ENCODE data around the gene OR8B2.
"Not testable (repeated sequence)": the region's sequence is repeated elsewhere in the genome, so short reads cannot be mapped to it uniquely, and the experiment has no call there.

OR8B2 gene, protein sequence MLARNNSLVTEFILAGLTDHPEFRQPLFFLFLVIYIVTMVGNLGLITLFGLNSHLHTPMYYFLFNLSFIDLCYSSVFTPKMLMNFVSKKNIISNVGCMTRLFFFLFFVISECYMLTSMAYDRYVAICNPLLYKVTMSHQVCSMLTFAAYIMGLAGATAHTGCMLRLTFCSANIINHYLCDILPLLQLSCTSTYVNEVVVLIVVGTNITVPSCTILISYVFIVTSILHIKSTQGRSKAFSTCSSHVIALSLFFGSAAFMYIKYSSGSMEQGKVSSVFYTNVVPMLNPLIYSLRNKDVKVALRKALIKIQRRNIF

DNA sequence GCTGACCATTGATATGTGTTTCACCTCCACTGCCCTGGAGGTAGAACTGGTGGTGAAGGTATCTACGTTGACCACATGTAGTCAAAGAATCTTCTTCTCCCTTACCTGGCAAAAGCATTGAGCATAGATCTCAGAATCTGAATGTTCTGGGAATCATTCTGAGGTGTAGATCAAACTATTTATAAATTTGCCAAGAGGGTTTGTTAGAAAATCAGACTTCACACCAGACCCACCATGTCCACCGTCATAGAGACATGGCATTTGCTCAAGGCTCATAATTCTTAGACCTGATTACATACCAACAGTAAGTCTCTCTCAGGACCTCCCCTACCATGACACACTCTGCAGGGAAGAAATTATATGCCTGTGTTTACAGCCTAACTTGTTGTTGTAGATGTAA lies at the start of gene OR8B2:
OR8B2 (minus strand) TSS at position 101 of the 400 bp plus-strand sequence. CDS start 1,156 bp downstream, outside the sequence.
- no peak for DNase-seq

- DNase-seq = no peak
Measured at GRCh38 chr11:124429599-124429998, 45.3 kb upstream of the OR8B2 start.

- no peak for DNase-seq
Measured at GRCh38 chr11:124424384-124424921, 40.2 kb upstream of the OR8B2 start, which contains the start of gene OR8B4. Gene OR8B4, minus strand, starts transcription at chr11:124424871. Its CDS starts 0 bp downstream, at chr11:124424871.

- no peak for DNase-seq
Measured at GRCh38 chr11:124421043-124421442, 36.7 kb upstream of the OR8B2 start.

DNA sequence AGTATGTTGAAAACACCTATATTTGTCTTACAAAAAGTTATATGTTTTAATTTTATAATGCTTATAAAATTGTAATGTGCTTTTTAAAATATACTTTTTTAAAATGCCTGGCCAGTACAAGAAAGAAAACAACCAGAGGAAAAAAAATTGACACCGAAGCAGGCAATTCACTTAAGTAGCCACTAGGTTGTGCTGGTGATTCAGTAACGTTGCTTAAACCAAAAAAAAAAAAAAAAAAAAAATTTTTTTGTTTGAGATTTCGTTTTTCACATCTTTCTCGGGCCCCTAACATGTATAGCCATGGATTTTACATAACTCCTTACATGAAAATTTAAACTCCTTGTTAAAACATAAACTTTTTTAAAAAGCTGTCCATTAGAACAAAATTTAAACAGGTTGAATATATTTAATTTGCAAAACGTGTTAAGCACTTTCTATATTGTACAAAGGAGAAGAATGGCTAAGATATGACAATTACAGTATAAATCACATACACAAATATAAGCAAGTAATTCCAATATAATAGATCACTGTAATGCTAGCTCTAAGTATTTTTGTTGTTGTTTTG lies 31.1 kb upstream of the OR8B2 start:
- peak; percentile 63 for DNase-seq

- DNase-seq = no peak
Measured at GRCh38 chr11:124409906-124410305, 25.6 kb upstream of the OR8B2 start.

GRCh38 chr11:124405581-124405980 lies 21.3 kb upstream of the OR8B2 start:
- DNase-seq = no peak

DNA sequence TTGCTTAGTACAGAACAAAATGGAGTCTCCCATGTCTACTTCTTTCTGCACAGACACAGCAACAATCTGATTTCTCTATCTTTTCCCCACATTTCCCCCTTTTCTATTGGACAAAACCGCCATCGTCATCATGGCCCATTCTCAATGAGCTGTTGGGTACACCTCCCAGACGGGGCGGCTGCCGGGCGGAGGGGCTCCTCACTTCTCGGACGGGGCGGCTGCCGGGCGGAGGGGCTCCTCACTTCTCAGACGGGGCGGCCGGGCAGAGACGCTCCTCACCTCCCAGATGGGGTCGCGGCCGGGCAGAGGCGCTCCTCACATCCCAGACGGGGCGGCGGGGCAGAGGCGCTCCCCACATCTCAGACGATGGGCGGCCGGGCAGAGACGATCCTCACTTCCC lies 18.9 kb upstream of the OR8B2 start:
- not testable (repeated sequence) for DNase-seq

DNA sequence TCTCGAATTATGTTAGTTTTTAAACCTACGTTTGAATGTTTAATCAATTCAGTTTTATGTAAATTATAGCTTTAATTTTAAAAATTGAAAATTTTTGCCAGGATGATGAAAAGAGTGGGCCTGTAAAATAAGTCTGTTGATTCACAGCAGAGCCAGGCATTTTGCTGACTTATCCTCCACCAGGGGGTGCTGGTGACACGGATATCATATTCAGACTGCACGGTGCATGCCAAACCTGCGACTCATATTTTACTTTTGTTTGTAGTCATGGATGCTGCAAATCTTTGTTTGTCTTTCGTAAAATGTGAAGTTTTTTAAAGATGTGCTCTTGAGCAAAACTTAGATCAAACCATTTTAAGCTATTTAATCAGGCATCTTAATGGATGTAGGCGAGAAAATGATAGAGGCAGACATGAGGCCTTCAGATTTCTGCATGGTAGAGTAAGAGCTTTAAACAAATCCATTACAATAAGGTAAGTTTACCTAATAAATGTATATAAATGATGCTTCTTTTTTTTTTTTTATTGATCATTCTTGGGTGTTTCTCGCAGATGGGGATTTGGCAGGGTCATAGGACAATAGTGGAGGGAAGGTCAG lies 18.1 kb upstream of the OR8B2 start:
- peak; percentile 75 for DNase-seq

- no peak for DNase-seq
Measured at GRCh38 chr11:124398924-124399323, 14.6 kb upstream of the OR8B2 start, which contains the start of gene OR8B3. Gene OR8B3, minus strand, starts transcription at chr11:124399024. Its CDS starts 1,673 bp downstream, at chr11:124397351.

- not testable (repeated sequence) for DNase-seq
Measured at GRCh38 chr11:124396847-124397246, 12.5 kb upstream of the OR8B2 start.

GRCh38 chr11:124394408-124394807 lies 10.1 kb upstream of the OR8B2 start:
- DNase-seq = no peak

DNA sequence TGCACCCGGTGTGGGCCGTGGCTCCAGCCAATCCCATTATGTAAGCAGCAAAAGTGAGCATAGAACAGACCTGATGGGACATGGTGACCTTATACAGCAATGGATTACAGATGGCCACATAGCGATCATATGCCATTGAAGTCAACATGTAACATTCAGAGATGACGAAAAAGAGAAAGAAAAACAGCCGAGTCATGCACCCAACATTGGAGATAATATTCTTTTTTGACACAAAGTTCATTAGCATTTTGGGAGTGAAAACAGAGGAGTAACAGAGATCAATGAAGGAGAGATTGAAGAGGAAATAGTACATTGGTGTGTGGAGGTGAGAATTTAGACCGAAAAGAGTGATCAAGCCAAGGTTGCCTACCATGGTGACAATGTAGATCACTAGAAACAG lies 1.4 kb downstream of the OR8B2 start:
- DNase-seq = not testable (repeated sequence)

DNA sequence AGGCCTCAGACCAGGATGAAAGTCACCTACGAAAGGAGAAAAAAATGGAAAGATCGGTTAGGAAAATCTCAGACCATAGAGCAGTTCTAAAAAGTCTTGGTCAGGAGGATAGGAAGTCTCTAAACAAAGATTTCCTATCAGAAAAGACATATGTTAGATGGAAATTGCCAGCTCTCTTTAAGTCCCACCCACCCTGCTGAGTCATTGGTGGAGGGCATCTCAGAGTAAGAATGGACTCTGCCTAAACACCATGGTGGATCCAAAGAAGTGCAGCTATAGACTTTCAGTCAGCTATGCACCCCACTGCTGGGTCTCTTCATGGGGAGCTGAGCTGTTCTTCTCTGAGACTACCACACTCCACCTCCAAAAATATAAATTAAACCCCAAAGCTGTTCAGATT lies 3.7 kb downstream of the OR8B2 start:
- DNase-seq = no peak

- DNase-seq = no peak
Measured at GRCh38 chr11:124376280-124376679, 8.0 kb downstream of the OR8B2 start.

- DNase-seq = no peak
Measured at GRCh38 chr11:124359566-124359965, 24.7 kb downstream of the OR8B2 start.

DNA sequence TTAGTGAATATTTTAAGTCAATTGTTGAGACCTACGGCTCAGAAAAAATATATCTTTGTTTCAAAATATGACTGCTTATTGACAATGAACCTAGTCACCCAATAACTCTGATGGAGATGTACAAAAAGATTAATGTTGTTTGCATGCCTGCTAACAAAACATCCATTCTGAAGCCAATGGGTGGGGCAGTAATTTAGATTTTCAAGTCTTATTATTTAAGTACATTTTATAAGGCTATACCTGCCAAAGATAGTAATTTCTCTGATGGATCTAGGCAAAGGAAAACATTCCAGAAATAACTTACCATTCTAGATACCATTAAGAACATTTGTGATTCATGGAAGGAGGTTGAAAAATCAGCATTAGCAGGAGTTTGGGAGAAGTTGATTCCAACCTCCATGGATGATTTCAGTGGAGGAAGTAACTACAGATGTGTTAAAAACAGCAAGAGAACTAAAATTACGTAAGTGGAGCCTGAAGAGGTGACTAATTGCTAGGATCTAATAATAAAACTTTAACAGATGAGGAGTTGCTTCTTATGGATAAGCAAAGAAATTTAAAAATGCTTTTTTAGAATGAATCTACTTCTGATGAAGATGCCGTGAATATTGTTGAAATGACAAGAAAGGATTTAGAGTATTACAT lies 37.9 kb downstream of the OR8B2 start:
- DNase-seq = no peak

DNA sequence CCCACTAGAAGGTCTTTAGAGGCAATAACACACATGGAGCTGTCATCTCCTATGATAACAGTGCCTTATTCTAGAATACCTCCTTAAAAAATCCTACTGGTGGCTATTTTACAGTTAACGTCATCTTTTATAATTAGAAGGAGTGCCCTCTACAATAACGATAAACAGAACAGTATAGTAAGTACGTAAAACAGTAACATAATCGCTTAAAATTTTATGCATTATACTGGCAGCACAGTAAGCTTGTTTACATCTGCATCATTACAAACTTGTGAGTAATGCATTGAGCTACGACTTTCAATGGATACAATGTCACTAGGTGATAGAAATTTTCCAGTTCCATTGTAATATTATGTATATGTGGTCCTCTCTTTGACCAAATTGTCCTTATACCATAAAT lies 40.0 kb downstream of the OR8B2 start:
- no peak for DNase-seq

DNA sequence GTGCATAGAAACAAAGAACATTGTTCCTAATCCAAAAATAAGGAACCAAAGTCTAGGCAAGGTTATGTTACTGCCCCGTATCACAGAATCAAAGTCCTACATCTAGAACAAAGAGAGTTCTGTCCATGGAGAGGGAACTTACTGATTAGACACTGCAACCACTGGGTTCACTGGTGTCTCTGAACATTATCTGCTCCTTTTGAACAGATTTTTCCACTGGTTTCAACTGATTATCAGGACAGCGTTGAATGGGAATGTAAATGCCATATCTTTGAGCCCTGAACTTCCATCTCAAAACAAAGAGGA lies 44.2 kb downstream of the OR8B2 start:
- no peak for DNase-seq

GRCh38 chr11:124339396-124340141 lies 44.7 kb downstream of the OR8B2 start:
- no peak for DNase-seq
